ENCODE measurements around the gene LRRC8E. TPM values are rescaled to one million over a fixed set of nuclear protein-coding genes. Genes with fewer than 3 reads are reported as not detected.

The LRRC8E gene
- total RNA-seq, 1 donor from 2014 or later, result not detected

DNA sequence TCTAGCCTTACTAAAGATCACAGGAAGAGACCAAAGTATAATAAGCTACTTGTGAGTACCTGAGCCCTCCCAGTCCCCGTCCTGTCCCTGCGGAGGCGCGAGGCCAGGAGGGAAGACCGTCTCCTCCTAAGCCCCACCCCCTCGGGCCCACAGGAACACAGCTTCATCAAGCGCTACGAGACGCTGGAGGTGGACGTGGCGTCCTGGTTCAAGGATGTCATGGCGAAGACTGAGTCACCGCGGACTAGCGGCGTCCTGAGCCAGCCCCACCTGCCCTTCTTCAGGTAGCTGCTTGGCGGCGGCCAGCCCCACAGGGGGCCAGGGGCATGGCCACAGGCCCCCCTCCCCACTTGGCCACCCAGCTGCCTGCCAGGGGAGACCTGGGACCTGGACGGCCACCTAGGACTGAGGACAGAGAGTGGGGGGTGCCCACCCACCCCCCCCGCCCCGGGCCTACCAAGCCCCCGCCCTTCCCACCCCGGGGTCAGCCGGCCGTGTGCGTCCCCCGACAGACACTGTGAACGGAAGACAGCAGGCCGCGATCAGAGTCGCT lies 23.9 kb downstream of the LRRC8E start:
- DNase-seq, result peak; percentile 8
- Mint-ChIP-seq H3K4me1 (ENCODE audit: low read depth, unreplicated experiment) (peaks cover 2% of the 10 kb centered on the region), H3K36me3 (ENCODE audit: unreplicated experiment) (no peaks in the 10 kb centered on the region), H3K4me3 (ENCODE audit: unreplicated experiment) (no peak overlapping the region), H3K9me3 (ENCODE audit: unreplicated experiment) (peaks cover 3% of the 10 kb centered on the region), H3K27me3 (ENCODE audit: unreplicated experiment) (peaks cover 13% of the 10 kb centered on the region), H3K27ac (ENCODE audit: unreplicated experiment) (no peak overlapping the region)
- no peak for TF ChIP-seq CTCF (IDR thresholded peaks at IDR 0.05; ENCODE audit: partially characterized antibody, unreplicated experiment)

DNA sequence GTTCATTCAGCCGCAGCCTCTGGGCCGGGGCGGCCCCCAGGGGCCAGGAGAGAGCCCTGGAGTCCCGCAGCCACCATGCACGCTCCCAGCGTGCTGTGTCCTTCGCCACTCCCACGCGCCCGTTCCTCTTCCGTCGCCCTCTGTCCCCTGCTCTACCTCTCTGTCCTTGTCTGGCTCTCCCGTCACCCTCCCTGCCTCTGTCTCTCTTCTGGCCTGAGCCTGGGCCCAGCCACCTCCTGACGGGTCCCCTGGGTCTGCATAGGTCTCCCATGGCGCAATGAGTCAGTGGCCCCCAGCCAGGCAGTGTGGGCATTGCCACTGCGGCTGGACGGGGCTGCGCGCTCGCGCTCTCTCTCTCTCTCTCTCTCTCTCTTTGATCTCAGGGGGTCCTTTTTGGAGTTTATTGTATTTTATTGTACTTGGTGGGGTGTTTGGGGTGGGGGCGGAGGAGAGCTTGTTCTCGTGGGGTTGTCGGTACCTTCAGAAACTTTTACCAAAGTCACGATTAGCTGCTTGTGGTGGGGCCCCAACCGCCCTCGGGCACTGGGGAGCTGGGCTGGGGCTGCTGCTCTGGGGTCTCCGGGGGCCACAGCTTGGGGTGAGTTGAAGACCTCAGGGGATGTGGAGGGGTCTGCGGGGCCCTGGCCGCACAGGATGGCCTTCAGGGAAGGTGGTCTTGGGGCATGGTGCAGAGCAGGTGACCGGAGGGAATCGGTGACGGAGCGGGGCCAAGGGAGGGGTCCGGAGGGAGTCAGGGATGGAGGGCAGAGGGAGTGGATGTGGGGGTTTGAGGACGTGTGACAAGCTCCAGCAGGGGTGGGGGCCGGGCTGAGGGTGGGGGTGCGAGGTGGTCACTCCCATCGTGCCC lies 24.6 kb downstream of the LRRC8E start:
- DNase-seq, result peak; percentile 12
- peaks cover 13% of the 10 kb centered on the region for H3K27me3 Mint-ChIP-seq (ENCODE audit: unreplicated experiment)
- H3K27ac Mint-ChIP-seq (ENCODE audit: unreplicated experiment), result no peak overlapping the region
- peaks cover 2% of the 10 kb centered on the region for H3K4me1 Mint-ChIP-seq (ENCODE audit: low read depth, unreplicated experiment)
- no peaks in the 10 kb centered on the region for H3K36me3 Mint-ChIP-seq (ENCODE audit: unreplicated experiment)
- H3K4me3 Mint-ChIP-seq (ENCODE audit: unreplicated experiment), result no peak overlapping the region
- no peak for TF ChIP-seq CTCF (IDR thresholded peaks at IDR 0.05; ENCODE audit: partially characterized antibody, unreplicated experiment)
- H3K9me3 Mint-ChIP-seq (ENCODE audit: unreplicated experiment), result peaks cover 2% of the 10 kb centered on the region

DNA sequence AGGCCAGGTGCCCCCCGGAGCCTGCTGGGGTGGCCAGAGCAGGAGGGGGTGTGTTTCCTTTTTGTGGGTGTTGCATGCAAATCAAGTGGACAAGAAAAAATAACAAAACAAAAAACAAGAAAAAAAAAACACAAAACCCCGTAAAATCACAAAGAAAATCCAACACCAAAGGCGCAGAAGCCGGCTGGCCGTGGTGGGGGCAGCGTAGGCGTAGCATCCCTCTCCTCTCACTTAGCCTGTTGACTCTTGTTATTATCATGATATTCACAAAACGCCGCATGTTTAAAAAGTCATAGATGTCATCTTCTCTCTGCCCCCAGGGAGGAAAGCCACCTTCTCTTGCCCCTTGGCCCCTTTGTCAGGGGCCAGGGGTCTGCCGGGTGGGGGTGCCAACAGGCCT lies 25.3 kb downstream of the LRRC8E start:
- no peak for TF ChIP-seq CTCF (IDR thresholded peaks at IDR 0.05; ENCODE audit: partially characterized antibody, unreplicated experiment)
- no peaks in the 10 kb centered on the region for H3K36me3 Mint-ChIP-seq (ENCODE audit: unreplicated experiment)
- peaks cover 18% of the 10 kb centered on the region for H3K27me3 Mint-ChIP-seq (ENCODE audit: unreplicated experiment)
- no peak for DNase-seq
- peaks cover 2% of the 10 kb centered on the region for H3K4me1 Mint-ChIP-seq (ENCODE audit: low read depth, unreplicated experiment)
- peaks cover 2% of the 10 kb centered on the region for H3K9me3 Mint-ChIP-seq (ENCODE audit: unreplicated experiment)
- H3K4me3 Mint-ChIP-seq (ENCODE audit: unreplicated experiment), result no peak overlapping the region
- no peak overlapping the region for H3K27ac Mint-ChIP-seq (ENCODE audit: unreplicated experiment)

- Mint-ChIP-seq H3K9me3 (ENCODE audit: unreplicated experiment) (peaks cover 2% of the 10 kb centered on the region), H3K27me3 (ENCODE audit: unreplicated experiment) (peaks cover 18% of the 10 kb centered on the region), H3K4me1 (ENCODE audit: low read depth, unreplicated experiment) (peaks cover 2% of the 10 kb centered on the region), H3K27ac (ENCODE audit: unreplicated experiment) (no peak overlapping the region), H3K4me3 (ENCODE audit: unreplicated experiment) (no peak overlapping the region), H3K36me3 (ENCODE audit: unreplicated experiment) (no peaks in the 10 kb centered on the region)
- peak; percentile 12 for DNase-seq
- no peak for TF ChIP-seq CTCF (IDR thresholded peaks at IDR 0.05; ENCODE audit: partially characterized antibody, unreplicated experiment)
Observed at GRCh38 chr19:7914099-7914498, 25.8 kb downstream of the LRRC8E start.

- Mint-ChIP-seq H3K27me3 (ENCODE audit: unreplicated experiment) (peaks cover 18% of the 10 kb centered on the region), H3K36me3 (ENCODE audit: unreplicated experiment) (no peaks in the 10 kb centered on the region), H3K27ac (ENCODE audit: unreplicated experiment) (no peak within 1 kb of the TSS), H3K4me3 (ENCODE audit: unreplicated experiment) (peak within 1 kb of the TSS; percentile 75), H3K9me3 (ENCODE audit: unreplicated experiment) (peaks cover 2% of the 10 kb centered on the region), H3K4me1 (ENCODE audit: low read depth, unreplicated experiment) (peaks cover 2% of the 10 kb centered on the region)
- TF ChIP-seq CTCF (IDR thresholded peaks at IDR 0.05; ENCODE audit: partially characterized antibody, unreplicated experiment), result no peak
- DNase-seq, result peak; percentile 8
Observed at GRCh38 chr19:7914598-7915045, 26.3 kb downstream of the LRRC8E start, which contains the start of gene TGFBR3L. TGFBR3L (plus strand) TSS chr19:7914830.
